ENCODE measurements around the gene SLC5A1. TPM values are rescaled to one million over a fixed set of nuclear protein-coding genes. Genes with fewer than 3 reads are reported as not detected.
"Not testable (repeated sequence)": the region's sequence is repeated elsewhere in the genome, so short reads cannot be mapped to it uniquely, and the experiment has no call there.

Gene SLC5A1
- polyA plus RNA-seq, 1 donor from 2014 or later = not detected

DNA sequence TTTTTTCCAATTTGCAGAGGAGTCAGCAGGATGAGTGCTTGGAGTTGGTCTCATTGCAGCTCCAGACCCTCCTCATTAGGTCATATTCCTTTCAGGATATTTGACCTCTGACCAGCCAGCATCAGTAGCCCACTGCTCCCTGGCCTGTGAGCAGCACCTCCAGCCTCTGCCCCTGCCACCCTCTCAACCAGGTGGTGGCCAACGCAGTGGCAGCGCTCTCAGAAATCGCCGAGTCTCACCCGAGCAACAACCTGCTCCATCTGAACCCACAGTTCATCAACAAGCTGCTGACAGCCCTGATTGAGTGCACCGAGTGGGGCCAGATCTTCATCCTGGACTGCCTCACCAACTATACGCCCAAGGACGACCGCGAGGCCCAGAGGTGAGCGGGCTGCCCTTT is 89.1 kb downstream of the SLC5A1 start:
- H3K27me3 ChIP-seq (ENCODE audit: insufficient read depth, low read depth, low read length) = no peaks in the 10 kb centered on the region
- no peak overlapping the region for H2AFZ ChIP-seq (ENCODE audit: low read depth, low read length)
- no peaks in the 10 kb centered on the region for H3F3A ChIP-seq (ENCODE audit: insufficient read depth, low read length, poor library complexity, severe bottlenecking)
- no peaks in the 10 kb centered on the region for H3K36me3 ChIP-seq (ENCODE audit: insufficient read depth, low read length)
- H3K4me3 ChIP-seq (ENCODE audit: low read length) = no peak overlapping the region
- H3K9me2 ChIP-seq (ENCODE audit: insufficient read depth, low read length) = no peaks in the 10 kb centered on the region
- TF ChIP-seq SMC3 (conservative IDR thresholded peaks at IDR 0.05; ENCODE audit: poor library complexity) (no peak), POLR2AphosphoS5 (IDR thresholded peaks at IDR 0.05) (no peak), TAF1 (IDR thresholded peaks at IDR 0.05; ENCODE audit: low read depth) (no peak), EP300 (conservative IDR thresholded peaks at IDR 0.05; ENCODE audit: poor library complexity, severe bottlenecking) (no peak), EZH2 (IDR thresholded peaks at IDR 0.05; ENCODE audit: borderline replicate concordance, insufficient read depth, low read length, poor library complexity, severe bottlenecking) (no peak), MXI1 (conservative IDR thresholded peaks at IDR 0.05; ENCODE audit: poor library complexity, severe bottlenecking) (no peak), RAD21 (conservative IDR thresholded peaks at IDR 0.05) (no peak)
- TF ChIP-seq, protein P1, sequence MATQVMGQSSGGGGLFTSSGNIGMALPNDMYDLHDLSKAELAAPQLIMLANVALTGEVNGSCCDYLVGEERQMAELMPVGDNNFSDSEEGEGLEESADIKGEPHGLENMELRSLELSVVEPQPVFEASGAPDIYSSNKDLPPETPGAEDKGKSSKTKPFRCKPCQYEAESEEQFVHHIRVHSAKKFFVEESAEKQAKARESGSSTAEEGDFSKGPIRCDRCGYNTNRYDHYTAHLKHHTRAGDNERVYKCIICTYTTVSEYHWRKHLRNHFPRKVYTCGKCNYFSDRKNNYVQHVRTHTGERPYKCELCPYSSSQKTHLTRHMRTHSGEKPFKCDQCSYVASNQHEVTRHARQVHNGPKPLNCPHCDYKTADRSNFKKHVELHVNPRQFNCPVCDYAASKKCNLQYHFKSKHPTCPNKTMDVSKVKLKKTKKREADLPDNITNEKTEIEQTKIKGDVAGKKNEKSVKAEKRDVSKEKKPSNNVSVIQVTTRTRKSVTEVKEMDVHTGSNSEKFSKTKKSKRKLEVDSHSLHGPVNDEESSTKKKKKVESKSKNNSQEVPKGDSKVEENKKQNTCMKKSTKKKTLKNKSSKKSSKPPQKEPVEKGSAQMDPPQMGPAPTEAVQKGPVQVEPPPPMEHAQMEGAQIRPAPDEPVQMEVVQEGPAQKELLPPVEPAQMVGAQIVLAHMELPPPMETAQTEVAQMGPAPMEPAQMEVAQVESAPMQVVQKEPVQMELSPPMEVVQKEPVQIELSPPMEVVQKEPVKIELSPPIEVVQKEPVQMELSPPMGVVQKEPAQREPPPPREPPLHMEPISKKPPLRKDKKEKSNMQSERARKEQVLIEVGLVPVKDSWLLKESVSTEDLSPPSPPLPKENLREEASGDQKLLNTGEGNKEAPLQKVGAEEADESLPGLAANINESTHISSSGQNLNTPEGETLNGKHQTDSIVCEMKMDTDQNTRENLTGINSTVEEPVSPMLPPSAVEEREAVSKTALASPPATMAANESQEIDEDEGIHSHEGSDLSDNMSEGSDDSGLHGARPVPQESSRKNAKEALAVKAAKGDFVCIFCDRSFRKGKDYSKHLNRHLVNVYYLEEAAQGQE (IDR thresholded peaks at IDR 0.05; ENCODE audit: borderline replicate concordance) = no peak
- TF ChIP-seq, protein P2, sequence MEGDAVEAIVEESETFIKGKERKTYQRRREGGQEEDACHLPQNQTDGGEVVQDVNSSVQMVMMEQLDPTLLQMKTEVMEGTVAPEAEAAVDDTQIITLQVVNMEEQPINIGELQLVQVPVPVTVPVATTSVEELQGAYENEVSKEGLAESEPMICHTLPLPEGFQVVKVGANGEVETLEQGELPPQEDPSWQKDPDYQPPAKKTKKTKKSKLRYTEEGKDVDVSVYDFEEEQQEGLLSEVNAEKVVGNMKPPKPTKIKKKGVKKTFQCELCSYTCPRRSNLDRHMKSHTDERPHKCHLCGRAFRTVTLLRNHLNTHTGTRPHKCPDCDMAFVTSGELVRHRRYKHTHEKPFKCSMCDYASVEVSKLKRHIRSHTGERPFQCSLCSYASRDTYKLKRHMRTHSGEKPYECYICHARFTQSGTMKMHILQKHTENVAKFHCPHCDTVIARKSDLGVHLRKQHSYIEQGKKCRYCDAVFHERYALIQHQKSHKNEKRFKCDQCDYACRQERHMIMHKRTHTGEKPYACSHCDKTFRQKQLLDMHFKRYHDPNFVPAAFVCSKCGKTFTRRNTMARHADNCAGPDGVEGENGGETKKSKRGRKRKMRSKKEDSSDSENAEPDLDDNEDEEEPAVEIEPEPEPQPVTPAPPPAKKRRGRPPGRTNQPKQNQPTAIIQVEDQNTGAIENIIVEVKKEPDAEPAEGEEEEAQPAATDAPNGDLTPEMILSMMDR (IDR thresholded peaks at IDR 0.05; ENCODE audit: poor library complexity, severe bottlenecking) = no peak
- no peak overlapping the region for H3K27ac ChIP-seq (ENCODE audit: low read length)
- no peaks in the 10 kb centered on the region for H3K9me3 ChIP-seq (ENCODE audit: low read length)
- H4K20me1 ChIP-seq (ENCODE audit: insufficient read depth) = no peaks in the 10 kb centered on the region
- H3K79me2 ChIP-seq (replicated peaks; ENCODE audit: insufficient read depth, low read length) = no peaks in the 10 kb centered on the region
- no peak overlapping the region for H3K4me2 ChIP-seq (ENCODE audit: low read length)
- no peak overlapping the region for H3K9ac ChIP-seq (ENCODE audit: low read length)

DNA sequence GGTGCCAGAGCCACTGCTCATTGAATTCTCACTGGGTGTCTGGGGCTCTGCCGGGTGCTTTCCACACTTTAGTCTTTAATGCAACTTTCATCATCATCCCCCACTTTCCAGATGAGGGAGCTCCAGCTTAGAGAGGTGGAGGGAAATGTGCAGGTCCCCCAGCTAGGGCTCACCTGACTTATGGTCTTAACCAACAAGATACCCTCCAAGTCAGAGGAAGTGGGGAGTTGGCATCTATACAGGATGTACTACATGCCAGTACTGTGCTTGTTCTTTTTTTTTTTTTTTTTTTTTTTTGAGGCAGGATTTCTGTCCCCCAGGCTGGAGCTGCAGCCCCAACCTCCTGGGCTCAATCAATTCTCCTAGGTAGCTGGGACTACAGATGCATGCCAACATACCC is 89.7 kb downstream of the SLC5A1 start:
- Histone ChIP-seq H3K4me2 (ENCODE audit: low read length) (no peak overlapping the region), H3K4me3 (ENCODE audit: low read length) (no peak overlapping the region), H3K9ac (ENCODE audit: low read length) (no peak overlapping the region), H4K20me1 (ENCODE audit: insufficient read depth) (no peaks in the 10 kb centered on the region), H3K36me3 (ENCODE audit: insufficient read depth, low read length) (no peaks in the 10 kb centered on the region), H3K9me3 (ENCODE audit: low read length) (no peaks in the 10 kb centered on the region), H3K9me2 (ENCODE audit: insufficient read depth, low read length) (no peaks in the 10 kb centered on the region), H2AFZ (ENCODE audit: low read depth, low read length) (no peak overlapping the region), H3F3A (ENCODE audit: insufficient read depth, low read length, poor library complexity, severe bottlenecking) (no peaks in the 10 kb centered on the region), H3K27ac (ENCODE audit: low read length) (no peak overlapping the region), H3K79me2 (replicated peaks; ENCODE audit: insufficient read depth, low read length) (no peaks in the 10 kb centered on the region), H3K27me3 (ENCODE audit: insufficient read depth, low read depth, low read length) (no peaks in the 10 kb centered on the region)
- TF ChIP-seq MXI1 (conservative IDR thresholded peaks at IDR 0.05; ENCODE audit: poor library complexity, severe bottlenecking) (no peak), EP300 (conservative IDR thresholded peaks at IDR 0.05; ENCODE audit: poor library complexity, severe bottlenecking) (no peak), EZH2 (IDR thresholded peaks at IDR 0.05; ENCODE audit: borderline replicate concordance, insufficient read depth, low read length, poor library complexity, severe bottlenecking) (no peak), POLR2AphosphoS5 (IDR thresholded peaks at IDR 0.05) (no peak), RAD21 (conservative IDR thresholded peaks at IDR 0.05) (no peak), TAF1 (IDR thresholded peaks at IDR 0.05; ENCODE audit: low read depth) (no peak), SMC3 (conservative IDR thresholded peaks at IDR 0.05; ENCODE audit: poor library complexity) (no peak)
- TF ChIP-seq, protein P1 (IDR thresholded peaks at IDR 0.05; ENCODE audit: borderline replicate concordance) = no peak
- TF ChIP-seq, protein P2 (IDR thresholded peaks at IDR 0.05; ENCODE audit: poor library complexity, severe bottlenecking) = no peak

DNA sequence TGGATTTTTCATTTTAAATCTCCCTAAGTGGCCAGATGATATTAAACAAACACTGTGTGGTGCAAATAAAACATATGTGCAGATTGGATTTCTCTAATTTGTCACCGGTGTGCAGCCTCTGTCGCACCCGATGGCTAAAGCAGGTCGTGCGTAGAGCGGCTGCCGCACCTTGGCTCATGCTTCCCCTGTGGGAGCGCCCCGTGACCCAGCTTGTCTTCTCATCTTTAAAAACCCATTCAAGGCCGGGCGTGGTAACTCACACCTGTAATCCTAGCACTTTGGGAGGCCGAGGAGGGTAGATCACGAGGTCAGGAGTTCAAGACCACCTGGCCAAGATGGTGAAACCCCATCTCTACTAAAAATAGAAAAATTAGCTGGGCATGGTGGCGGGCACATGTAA is 91.7 kb downstream of the SLC5A1 start:
- H2AFZ ChIP-seq (ENCODE audit: low read depth, low read length); H3K9ac ChIP-seq (ENCODE audit: low read length); H4K20me1 ChIP-seq (ENCODE audit: insufficient read depth); H3K9me3 ChIP-seq (ENCODE audit: low read length); H3F3A ChIP-seq (ENCODE audit: insufficient read depth, low read length, poor library complexity, severe bottlenecking); H3K27me3 ChIP-seq (ENCODE audit: insufficient read depth, low read depth, low read length); H3K79me2 ChIP-seq (replicated peaks; ENCODE audit: insufficient read depth, low read length); H3K4me3 ChIP-seq (ENCODE audit: low read length); H3K9me2 ChIP-seq (ENCODE audit: insufficient read depth, low read length); H3K4me2 ChIP-seq (ENCODE audit: low read length); H3K27ac ChIP-seq (ENCODE audit: low read length); H3K36me3 ChIP-seq (ENCODE audit: insufficient read depth, low read length): not testable (repeated sequence)

Data from neural cell (in vitro differentiated cells).